Measurements from ENCODE around the gene GPI. TPM values are rescaled to one million over a fixed set of nuclear protein-coding genes. Genes with fewer than 3 reads are reported as not detected.

Gene GPI
- total RNA-seq, 4 donors from 2014 or later = 86.6 to 324 (median 222) TPM

DNA sequence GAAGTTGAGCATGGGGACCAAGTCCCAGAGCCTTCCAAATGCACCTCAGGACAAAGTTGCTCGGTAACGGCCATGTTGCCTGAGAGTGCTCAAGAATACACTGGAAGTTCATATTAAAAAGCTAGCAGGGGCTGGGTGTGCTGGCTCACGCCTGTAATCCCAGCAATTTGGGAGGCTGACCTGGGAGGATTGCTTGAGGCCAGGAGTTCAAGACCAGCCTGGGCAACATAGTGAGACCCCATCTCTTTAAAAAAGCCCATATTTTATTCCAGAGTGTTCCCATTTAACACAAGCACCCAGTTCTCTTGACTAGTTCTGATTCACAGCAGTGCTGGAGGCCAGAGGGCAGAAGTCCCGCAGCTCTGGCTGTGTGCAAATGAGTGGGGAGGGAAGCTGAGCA is 8.1 kb upstream of the GPI start:
- no peak for ATAC-seq
- 75% methylated on average over 3 of the region's 4 CpGs; no CpG with 5 or more reads in 1 of the 2 donors for WGBS, 2 donors (ENCODE audit: low coverage in 1 of 2)

GRCh38 chr19:34357431-34357830 is 7.6 kb upstream of the GPI start:
- no peak overlapping the region for H3K4me3 ChIP-seq
- TF ChIP-seq, protein P1, sequence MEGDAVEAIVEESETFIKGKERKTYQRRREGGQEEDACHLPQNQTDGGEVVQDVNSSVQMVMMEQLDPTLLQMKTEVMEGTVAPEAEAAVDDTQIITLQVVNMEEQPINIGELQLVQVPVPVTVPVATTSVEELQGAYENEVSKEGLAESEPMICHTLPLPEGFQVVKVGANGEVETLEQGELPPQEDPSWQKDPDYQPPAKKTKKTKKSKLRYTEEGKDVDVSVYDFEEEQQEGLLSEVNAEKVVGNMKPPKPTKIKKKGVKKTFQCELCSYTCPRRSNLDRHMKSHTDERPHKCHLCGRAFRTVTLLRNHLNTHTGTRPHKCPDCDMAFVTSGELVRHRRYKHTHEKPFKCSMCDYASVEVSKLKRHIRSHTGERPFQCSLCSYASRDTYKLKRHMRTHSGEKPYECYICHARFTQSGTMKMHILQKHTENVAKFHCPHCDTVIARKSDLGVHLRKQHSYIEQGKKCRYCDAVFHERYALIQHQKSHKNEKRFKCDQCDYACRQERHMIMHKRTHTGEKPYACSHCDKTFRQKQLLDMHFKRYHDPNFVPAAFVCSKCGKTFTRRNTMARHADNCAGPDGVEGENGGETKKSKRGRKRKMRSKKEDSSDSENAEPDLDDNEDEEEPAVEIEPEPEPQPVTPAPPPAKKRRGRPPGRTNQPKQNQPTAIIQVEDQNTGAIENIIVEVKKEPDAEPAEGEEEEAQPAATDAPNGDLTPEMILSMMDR (IDR thresholded peaks at IDR 0.05) = no peak
- no peak for TF ChIP-seq POLR2A (IDR thresholded peaks at IDR 0.05)
- TF ChIP-seq EP300 (IDR thresholded peaks at IDR 0.05) = no peak
- no peak for TF ChIP-seq POLR2AphosphoS5 (IDR thresholded peaks at IDR 0.05)
- no peaks in the 10 kb centered on the region for H3K9me3 ChIP-seq
- peaks cover 0 to 31% of the 10 kb centered on the region in 2 donors for H3K36me3 ChIP-seq
- 89% methylated on average over 2 of the region's 4 CpGs; no CpG with 5 or more reads in 1 of the 2 donors for WGBS, 2 donors (ENCODE audit: low coverage in 1 of 2)
- H3K27ac ChIP-seq = no peak overlapping the region
- no peak for ATAC-seq
- peaks cover 0 to 23% (median 0%) of the 10 kb centered on the region in 3 donors for H3K4me1 ChIP-seq
- H3K27me3 ChIP-seq = no peaks in the 10 kb centered on the region

More for the DNA sequence above, 8.1 kb upstream of the GPI start:
- Histone ChIP-seq H3K4me3 (no peak overlapping the region), H3K27me3 (no peaks in the 10 kb centered on the region), H3K4me1 (peaks cover 0 to 23% (median 0%) of the 10 kb centered on the region in 3 donors), H3K9me3 (no peaks in the 10 kb centered on the region), H3K36me3 (peaks cover 0 to 37% of the 10 kb centered on the region in 2 donors), H3K27ac (no peak overlapping the region)
- no peak for TF ChIP-seq POLR2AphosphoS5 (IDR thresholded peaks at IDR 0.05)
- TF ChIP-seq, protein P1 (IDR thresholded peaks at IDR 0.05) = no peak
- no peak for TF ChIP-seq POLR2A (IDR thresholded peaks at IDR 0.05)
- no peak for TF ChIP-seq EP300 (IDR thresholded peaks at IDR 0.05)

GRCh38 chr19:34359140-34359953 is 5.6 kb upstream of the GPI start:
- Histone ChIP-seq H3K27ac (peak overlapping the region; percentile 48 to 88 (median 85)), H3K27me3 (no peaks in the 10 kb centered on the region), H3K4me1 (peaks cover 0 to 28% (median 0%) of the 10 kb centered on the region in 3 donors), H3K4me3 (peak overlapping the region; percentile 27 to 56), H3K36me3 (peaks cover 0 to 16% of the 10 kb centered on the region in 2 donors), H3K9me3 (no peaks in the 10 kb centered on the region)
- TF ChIP-seq POLR2AphosphoS5 (IDR thresholded peaks at IDR 0.05) = peak; percentile 63
- TF ChIP-seq EP300 (IDR thresholded peaks at IDR 0.05) = no peak
- TF ChIP-seq, protein P1 (IDR thresholded peaks at IDR 0.05) = peak in 3 of 4 experiments; percentile 39 to 85 (median 45)
- TF ChIP-seq POLR2A (IDR thresholded peaks at IDR 0.05) = peak; percentile 10 to 28
- peak; percentile 97 for ATAC-seq
- WGBS, 2 donors (ENCODE audit: low coverage in 1 of 2) = 17 to 40% methylated on average over 4 to 8 of the region's 61 CpGs

GRCh38 chr19:34359954-34360315 is 5.1 kb upstream of the GPI start:
- ATAC-seq = no peak

More at GRCh38 chr19:34359954-34360315, 5.1 kb upstream of the GPI start:
- Histone ChIP-seq H3K4me3 (peak overlapping the region in 1 of 2 donors; percentile 56), H3K9me3 (no peaks in the 10 kb centered on the region), H3K36me3 (peaks cover 0 to 10% of the 10 kb centered on the region in 2 donors), H3K27ac (peak overlapping the region; percentile 9 to 88 (median 85)), H3K4me1 (peaks cover 0 to 32% (median 0%) of the 10 kb centered on the region in 3 donors), H3K27me3 (no peaks in the 10 kb centered on the region)
- WGBS, 2 donors (ENCODE audit: low coverage in 1 of 2) = 66 to 100% methylated on average over 1 to 4 of the region's 7 CpGs
- TF ChIP-seq POLR2A (IDR thresholded peaks at IDR 0.05) (no peak), EP300 (IDR thresholded peaks at IDR 0.05) (no peak), POLR2AphosphoS5 (IDR thresholded peaks at IDR 0.05) (no peak)
- TF ChIP-seq, protein P1 (IDR thresholded peaks at IDR 0.05) = no peak
